ENCODE results near the gene OR10J1. TPM values are rescaled to one million over a fixed set of nuclear protein-coding genes. Genes with fewer than 3 reads are reported as not detected.

The OR10J1 gene, protein sequence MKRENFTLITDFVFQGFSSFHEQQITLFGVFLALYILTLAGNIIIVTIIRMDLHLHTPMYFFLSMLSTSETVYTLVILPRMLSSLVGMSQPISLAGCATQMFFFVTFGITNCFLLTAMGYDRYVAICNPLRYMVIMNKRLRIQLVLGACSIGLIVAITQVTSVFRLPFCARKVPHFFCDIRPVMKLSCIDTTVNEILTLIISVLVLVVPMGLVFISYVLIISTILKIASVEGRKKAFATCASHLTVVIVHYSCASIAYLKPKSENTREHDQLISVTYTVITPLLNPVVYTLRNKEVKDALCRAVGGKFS
- total RNA-seq = not detected
- long read RNA-seq = 0 reads

DNA sequence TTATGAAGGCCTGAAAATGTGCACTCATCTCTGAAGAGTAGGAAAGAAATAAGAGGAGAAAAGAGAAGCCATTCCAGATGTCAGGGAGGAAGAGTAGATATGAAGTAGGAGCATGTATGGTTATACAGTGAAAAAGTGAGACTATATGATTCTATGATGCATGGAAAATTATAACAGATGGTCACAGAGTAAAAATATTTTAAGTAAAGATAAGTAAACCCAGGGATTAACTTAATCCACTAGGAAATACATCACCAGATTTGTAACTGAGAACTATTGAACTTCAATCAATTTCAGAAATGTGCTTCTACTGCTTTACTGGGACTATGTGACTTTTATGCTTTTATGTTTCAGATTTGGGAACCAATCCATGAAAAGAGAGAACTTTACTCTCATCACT lies at the start of gene OR10J1:
OR10J1 (plus strand) TSS at position 301 of the 400 bp plus-strand sequence; CDS start at position 371, 70 bp downstream.
- no peaks in the 10 kb centered on the region for H3K9me3 ChIP-seq (replicated peaks)
- intact Hi-C loops (cut with micrococcal nuclease) = no loop called here
- no peaks in the 10 kb centered on the region for H3K27me3 ChIP-seq (ENCODE audit: low read depth)
- DNase-seq = no peak
- no peaks in the 10 kb centered on the region for H3K36me3 ChIP-seq
- H3K4me1 ChIP-seq = no peaks in the 10 kb centered on the region
- TF ChIP-seq, protein P1, sequence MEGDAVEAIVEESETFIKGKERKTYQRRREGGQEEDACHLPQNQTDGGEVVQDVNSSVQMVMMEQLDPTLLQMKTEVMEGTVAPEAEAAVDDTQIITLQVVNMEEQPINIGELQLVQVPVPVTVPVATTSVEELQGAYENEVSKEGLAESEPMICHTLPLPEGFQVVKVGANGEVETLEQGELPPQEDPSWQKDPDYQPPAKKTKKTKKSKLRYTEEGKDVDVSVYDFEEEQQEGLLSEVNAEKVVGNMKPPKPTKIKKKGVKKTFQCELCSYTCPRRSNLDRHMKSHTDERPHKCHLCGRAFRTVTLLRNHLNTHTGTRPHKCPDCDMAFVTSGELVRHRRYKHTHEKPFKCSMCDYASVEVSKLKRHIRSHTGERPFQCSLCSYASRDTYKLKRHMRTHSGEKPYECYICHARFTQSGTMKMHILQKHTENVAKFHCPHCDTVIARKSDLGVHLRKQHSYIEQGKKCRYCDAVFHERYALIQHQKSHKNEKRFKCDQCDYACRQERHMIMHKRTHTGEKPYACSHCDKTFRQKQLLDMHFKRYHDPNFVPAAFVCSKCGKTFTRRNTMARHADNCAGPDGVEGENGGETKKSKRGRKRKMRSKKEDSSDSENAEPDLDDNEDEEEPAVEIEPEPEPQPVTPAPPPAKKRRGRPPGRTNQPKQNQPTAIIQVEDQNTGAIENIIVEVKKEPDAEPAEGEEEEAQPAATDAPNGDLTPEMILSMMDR (IDR thresholded peaks at IDR 0.05; ENCODE audit: borderline replicate concordance) = no peak
- H3K27ac ChIP-seq (replicated peaks) = no peak within 1 kb of the TSS
- H3K4me3 ChIP-seq = no peak within 1 kb of the TSS

- H3K4me3 ChIP-seq = no peak overlapping the region
- no peaks in the 10 kb centered on the region for H3K36me3 ChIP-seq
- peaks cover 9% of the 10 kb centered on the region for H3K9me3 ChIP-seq (replicated peaks)
- H3K27me3 ChIP-seq (ENCODE audit: low read depth) = no peaks in the 10 kb centered on the region
- intact Hi-C loops (cut with micrococcal nuclease) = no loop called here
- TF ChIP-seq, protein P1 (IDR thresholded peaks at IDR 0.05; ENCODE audit: borderline replicate concordance) = no peak
- no peak for DNase-seq
- no peaks in the 10 kb centered on the region for H3K4me1 ChIP-seq
- no peak overlapping the region for H3K27ac ChIP-seq (replicated peaks)
These were observed 32.7 kb upstream of the OR10J1 start for GRCh38 chr1:159406821-159407220.

DNA sequence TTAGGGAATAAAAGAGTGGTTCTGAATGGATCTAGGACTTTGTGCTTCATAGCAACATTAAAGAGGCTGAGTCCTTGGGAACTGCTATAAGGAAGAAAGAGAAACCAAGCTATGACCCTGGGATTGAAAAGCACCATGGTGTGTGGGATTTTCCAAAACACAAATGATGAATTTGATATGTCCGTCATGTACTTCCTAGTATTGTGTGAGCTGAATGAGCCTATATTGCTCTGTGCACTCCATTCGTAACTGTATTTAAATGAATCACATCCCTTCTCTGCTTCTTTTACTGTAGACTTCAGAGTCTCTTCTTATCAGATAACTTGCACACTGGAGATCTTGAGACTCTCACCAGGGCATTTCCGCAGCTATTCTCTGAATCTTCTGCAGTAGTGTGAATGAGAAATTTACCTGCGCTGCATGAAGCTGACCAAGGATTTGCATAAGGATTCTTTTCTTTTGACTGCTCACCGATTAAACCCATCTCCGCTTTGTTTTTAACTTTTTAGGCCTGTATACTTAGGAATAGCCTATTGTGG lies 30.6 kb upstream of the OR10J1 start:
- H3K36me3 ChIP-seq = no peaks in the 10 kb centered on the region
- H3K27ac ChIP-seq (replicated peaks) = no peak overlapping the region
- peaks cover 15% of the 10 kb centered on the region for H3K9me3 ChIP-seq (replicated peaks)
- no peaks in the 10 kb centered on the region for H3K4me1 ChIP-seq
- no peaks in the 10 kb centered on the region for H3K27me3 ChIP-seq (ENCODE audit: low read depth)
- intact Hi-C loops (cut with micrococcal nuclease) = no loop called here
- TF ChIP-seq, protein P1 (IDR thresholded peaks at IDR 0.05; ENCODE audit: borderline replicate concordance) = no peak
- no peak overlapping the region for H3K4me3 ChIP-seq
- no peak for DNase-seq

DNA sequence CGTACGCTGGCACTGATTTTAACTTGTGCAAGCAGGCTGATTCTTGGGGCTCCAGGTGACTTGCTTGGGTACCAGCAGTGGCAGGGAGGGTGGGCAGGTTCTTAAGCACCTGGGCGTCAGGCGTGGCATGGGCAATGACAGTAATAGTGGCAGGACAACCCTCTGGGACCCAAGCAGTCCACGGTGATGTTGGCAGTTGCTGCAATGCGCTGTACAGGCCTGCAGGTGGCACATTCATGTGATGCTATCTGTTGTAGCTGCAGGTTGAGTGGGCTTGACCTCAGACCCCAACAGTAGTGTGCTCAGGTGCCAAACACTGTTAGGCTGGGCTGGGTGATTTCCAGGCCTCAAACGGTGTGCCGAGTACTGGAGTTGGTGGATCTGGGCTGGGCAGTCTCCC lies 17.7 kb upstream of the OR10J1 start:
- intact Hi-C loops (cut with micrococcal nuclease) = no loop called here
- no peak for DNase-seq
- H3K9me3 ChIP-seq (replicated peaks) = peaks cover 52% of the 10 kb centered on the region
- H3K27me3 ChIP-seq (ENCODE audit: low read depth) = no peaks in the 10 kb centered on the region
- H3K36me3 ChIP-seq = no peaks in the 10 kb centered on the region
- H3K4me1 ChIP-seq = no peaks in the 10 kb centered on the region
- H3K27ac ChIP-seq (replicated peaks) = no peak overlapping the region
- H3K4me3 ChIP-seq = no peak overlapping the region
- TF ChIP-seq, protein P1 (IDR thresholded peaks at IDR 0.05; ENCODE audit: borderline replicate concordance) = no peak

GRCh38 chr1:159428536-159428935 lies 11.0 kb upstream of the OR10J1 start:
- no peak for DNase-seq
- no peaks in the 10 kb centered on the region for H3K27me3 ChIP-seq (ENCODE audit: low read depth)
- intact Hi-C loops (cut with micrococcal nuclease) = no loop called here
- H3K4me3 ChIP-seq = no peak overlapping the region
- TF ChIP-seq, protein P1 (IDR thresholded peaks at IDR 0.05; ENCODE audit: borderline replicate concordance) = no peak
- no peaks in the 10 kb centered on the region for H3K9me3 ChIP-seq (replicated peaks)
- no peak overlapping the region for H3K27ac ChIP-seq (replicated peaks)
- H3K36me3 ChIP-seq = no peaks in the 10 kb centered on the region
- H3K4me1 ChIP-seq = no peaks in the 10 kb centered on the region
